Small intestine (tissue), 7 donors: ENCODE results near the gene CSNK1A1. TPM values are rescaled to one million over a fixed set of nuclear protein-coding genes. Genes with fewer than 3 reads are reported as not detected.
"Not testable (repeated sequence)": the region's sequence is repeated elsewhere in the genome, so short reads cannot be mapped to it uniquely, and the experiment has no call there.

Experiments used
- DNase-seq, 2 donors: peaks; one replicate each; pipeline versions ENCODE4 v3.0.0 to v3.0.0-alpha.2; 2013
- FAIRE-seq: peaks from 2 replicates; lab custom pipeline; 2012; peaks lifted over from hg19 to GRCh38; lab: Jason Lieb, UNC
- H3K27ac ChIP-seq, 3 donors: one replicate each; pipeline ENCODE4 v1.5.1; 2013; ENCODE audit warnings: low read length in 2 of 3, mild to moderate bottlenecking in 2 of 3, control low read depth in 1 of 3, inconsistent platforms in 1 of 3, low read depth in 1 of 3, moderate library complexity in 1 of 3
- H3K27me3 ChIP-seq, 3 donors: one replicate each; pipeline ENCODE4 v1.6.1; 2013; ENCODE audit warnings: low read length in 3 of 3, inconsistent platforms in 1 of 3; ENCODE audit not compliant: control insufficient read depth in 3 of 3, insufficient read depth in 3 of 3
- H3K36me3 ChIP-seq, 3 donors: one replicate each; pipeline ENCODE4 v1.6.1; 2013; ENCODE audit warnings: low read length in 3 of 3, inconsistent platforms in 1 of 3, low read depth in 1 of 3, mild to moderate bottlenecking in 1 of 3, moderate library complexity in 1 of 3; ENCODE audit not compliant: control insufficient read depth in 3 of 3, insufficient read depth in 2 of 3
- H3K4me1 ChIP-seq, 3 donors: one replicate each; pipeline ENCODE4 v1.6.1; 2013; ENCODE audit warnings: low read length in 2 of 3, inconsistent platforms in 1 of 3, low read depth in 1 of 3, mild to moderate bottlenecking in 1 of 3, moderate library complexity in 1 of 3; ENCODE audit not compliant: control insufficient read depth in 3 of 3, insufficient read depth in 2 of 3
- H3K4me3 ChIP-seq, 3 donors: one replicate each; pipeline ENCODE4 v1.5.1; 2013; ENCODE audit warnings: low read length in 3 of 3, control low read depth in 1 of 3, inconsistent platforms in 1 of 3, low read depth in 1 of 3, mild to moderate bottlenecking in 1 of 3, moderate library complexity in 1 of 3
- H3K9me3 ChIP-seq, 2 donors: one replicate each; pipeline ENCODE4 v1.6.1; 2013; ENCODE audit warnings: low read depth in 1 of 2, low read length in 1 of 2; ENCODE audit not compliant: control insufficient read depth in 2 of 2, insufficient read depth in 1 of 2
- WGBS, 3 donors: extraction: QIAGEN DNeasy Blood & Tissue Kit; methylation state at CpG; one replicate each; pipeline ENCODE4 v1.1.7; 2013; 5-methylcytosine and 5-hydroxymethylcytosine counted together
- polyA plus RNA-seq, 4 donors: library from polyadenylated mRNA; stranded (reverse) in 3 of 4; unstranded in 1 of 4; fragments of 200-250 nt in 3 of 4; fragments of 120-200 nt in 1 of 4; gene quantifications; one replicate each; pipeline versions ENCODE4 v1.2.1 to v1.2.3, GENCODE V29; 2013
- donor health status: healthy with polysubstance abuse.
- donor health status: control.
- donor health status: control.
- donor health status: Bipolar disorder and iron deficiency.
- donor health status: healthy.

The CSNK1A1 gene
- polyA plus RNA-seq, 4 donors: 58.6 to 118 (median 84.5) TPM

DNA sequence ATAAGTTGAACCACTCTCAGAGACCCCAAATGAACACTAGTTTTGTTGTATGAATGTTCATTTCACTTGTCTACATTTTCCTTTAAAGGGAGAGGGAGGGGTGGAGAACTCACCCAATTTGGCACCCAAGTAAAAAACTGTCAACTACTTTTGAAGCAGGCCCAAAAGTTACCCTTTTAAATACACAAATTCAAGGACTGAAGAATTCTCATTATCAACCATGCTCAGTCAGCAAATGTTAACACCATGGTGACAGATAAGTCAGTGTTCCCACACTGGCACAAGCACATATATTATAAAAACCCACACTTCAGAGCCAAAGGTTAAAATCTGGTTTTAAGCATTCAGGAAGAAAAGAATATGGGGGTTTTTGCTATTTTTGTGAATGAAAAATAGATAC is 31.6 kb downstream of the CSNK1A1 start:
- Histone ChIP-seq H3K27ac (peak overlapping the region in 1 of 3 donors; percentile 32), H3K4me1 (peaks cover 0 to 12% (median 9%) of the 10 kb centered on the region in 3 donors), H3K9me3 (no peaks in the 10 kb centered on the region), H3K4me3 (no peak overlapping the region), H3K36me3 (peaks cover 4 to 18% (median 4%) of the 10 kb centered on the region in 3 donors), H3K27me3 (no peaks in the 10 kb centered on the region)
- DNase-seq (peak in 1 of 2 donors; percentile 23), FAIRE-seq (no peak)

GRCh38 chr5:149518620-149519019 is 32.6 kb downstream of the CSNK1A1 start:
- Histone ChIP-seq H3K9me3 (no peaks in the 10 kb centered on the region), H3K27me3 (no peaks in the 10 kb centered on the region), H3K36me3 (peaks cover 4 to 18% (median 4%) of the 10 kb centered on the region in 3 donors), H3K27ac (no peak overlapping the region), H3K4me1 (peaks cover 0 to 12% (median 9%) of the 10 kb centered on the region in 3 donors), H3K4me3 (no peak overlapping the region)
- no peak for FAIRE-seq
- no peak for DNase-seq
- 31 to 67% (median 49%) methylated on average over 3 of the region's 3 CpGs for WGBS, 3 donors

DNA sequence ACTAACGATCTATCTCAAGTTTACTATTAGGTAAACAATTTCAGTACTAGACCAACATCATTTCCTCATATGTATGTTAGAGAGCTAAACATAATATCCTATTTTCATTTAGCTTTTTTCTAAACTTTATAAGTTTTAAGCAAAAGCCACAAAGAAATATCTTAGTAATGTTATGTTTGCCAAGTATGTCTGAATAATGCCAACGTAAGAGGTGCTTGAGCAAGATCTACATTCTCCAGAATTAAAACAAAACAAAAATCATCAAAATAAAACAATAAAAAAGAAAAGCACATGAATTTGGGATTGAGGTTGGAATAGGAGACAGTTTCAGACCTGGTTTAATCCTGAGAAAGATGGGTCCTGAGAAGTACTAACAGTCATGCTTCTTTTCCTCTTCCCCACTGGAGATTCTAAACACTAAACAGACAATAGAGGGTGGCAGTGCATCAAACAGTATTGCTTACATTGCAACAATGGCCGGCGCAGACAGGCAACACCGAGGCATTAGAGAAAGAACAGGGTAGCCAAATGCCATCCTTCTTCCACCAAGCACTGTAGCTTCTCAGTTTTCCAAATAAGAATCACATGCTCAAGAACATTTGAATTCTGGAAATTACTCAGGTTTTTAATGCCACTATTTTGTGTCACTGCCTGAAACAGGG is 33.6 kb downstream of the CSNK1A1 start:
- Histone ChIP-seq H3K27me3 (no peaks in the 10 kb centered on the region), H3K9me3 (no peaks in the 10 kb centered on the region), H3K4me1 (peaks cover 0 to 12% (median 9%) of the 10 kb centered on the region in 3 donors), H3K4me3 (no peak overlapping the region), H3K36me3 (peaks cover 4 to 12% (median 8%) of the 10 kb centered on the region in 3 donors), H3K27ac (peak overlapping the region in 1 of 3 donors; percentile 21)
- 59 to 81% (median 73%) methylated on average over 5 of the region's 5 CpGs for WGBS, 3 donors
- DNase-seq: no peak
- no peak for FAIRE-seq

GRCh38 chr5:149514512-149514911 is 36.7 kb downstream of the CSNK1A1 start:
- FAIRE-seq: no peak
- H3K27me3 ChIP-seq: no peaks in the 10 kb centered on the region
- no peak overlapping the region for H3K27ac ChIP-seq
- H3K4me1 ChIP-seq: peaks cover 0 to 9% (median 6%) of the 10 kb centered on the region in 3 donors
- DNase-seq: no peak
- peaks cover 12 to 18% (median 13%) of the 10 kb centered on the region in 3 donors for H3K36me3 ChIP-seq
- 55 to 69% (median 60%) methylated on average over 1 of the region's 1 CpG for WGBS, 3 donors
- no peaks in the 10 kb centered on the region for H3K9me3 ChIP-seq
- H3K4me3 ChIP-seq: no peak overlapping the region

DNA sequence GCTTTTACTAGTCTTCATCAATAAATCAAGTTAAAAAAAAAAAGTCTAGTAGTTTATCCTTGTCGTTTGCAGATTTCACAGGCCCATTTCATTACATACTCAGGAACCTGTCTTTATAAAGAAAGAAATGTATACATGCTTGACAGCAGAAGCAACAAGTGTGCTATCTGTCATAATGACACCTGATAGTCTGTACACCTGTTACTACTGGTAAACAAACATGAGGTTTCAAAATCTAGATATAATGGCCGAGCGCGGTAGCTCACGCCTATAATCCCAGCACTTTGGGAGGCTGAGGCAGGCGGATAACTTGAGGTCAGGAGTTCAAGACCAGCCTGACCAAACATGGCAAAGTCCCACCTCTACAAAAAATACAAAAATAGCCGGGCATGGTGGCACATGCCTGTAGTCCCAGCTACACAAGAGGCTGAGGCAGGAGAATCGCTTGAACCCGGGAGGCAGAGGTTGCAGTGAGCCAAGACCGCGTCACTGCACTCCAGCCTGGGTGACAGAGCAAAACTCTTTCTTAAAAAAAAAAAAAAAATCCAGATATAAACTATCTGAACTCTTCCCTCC is 37.8 kb downstream of the CSNK1A1 start:
- 83 to 89% (median 86%) methylated on average over 11 of the region's 11 CpGs for WGBS, 3 donors

GRCh38 chr5:149510136-149510535 is 41.1 kb downstream of the CSNK1A1 start:
- FAIRE-seq: no peak
- Histone ChIP-seq H3K4me3 (no peak overlapping the region), H3K27me3 (no peaks in the 10 kb centered on the region), H3K4me1 (no peaks in the 10 kb centered on the region), H3K27ac (no peak overlapping the region), H3K9me3 (no peaks in the 10 kb centered on the region), H3K36me3 (peaks cover 17 to 35% (median 24%) of the 10 kb centered on the region in 3 donors)
- WGBS, 3 donors: 62 to 92% (median 86%) methylated on average over 1 of the region's 1 CpG
- no peak for DNase-seq

More for the DNA sequence above, 37.8 kb downstream of the CSNK1A1 start:
- not testable (repeated sequence) for H3K4me1 ChIP-seq, H3K27me3 ChIP-seq, H3K4me3 ChIP-seq, H3K27ac ChIP-seq, DNase-seq, H3K9me3 ChIP-seq, FAIRE-seq
- peaks cover 15 to 24% (median 21%) of the 10 kb centered on the region in 3 donors for H3K36me3 ChIP-seq

DNA sequence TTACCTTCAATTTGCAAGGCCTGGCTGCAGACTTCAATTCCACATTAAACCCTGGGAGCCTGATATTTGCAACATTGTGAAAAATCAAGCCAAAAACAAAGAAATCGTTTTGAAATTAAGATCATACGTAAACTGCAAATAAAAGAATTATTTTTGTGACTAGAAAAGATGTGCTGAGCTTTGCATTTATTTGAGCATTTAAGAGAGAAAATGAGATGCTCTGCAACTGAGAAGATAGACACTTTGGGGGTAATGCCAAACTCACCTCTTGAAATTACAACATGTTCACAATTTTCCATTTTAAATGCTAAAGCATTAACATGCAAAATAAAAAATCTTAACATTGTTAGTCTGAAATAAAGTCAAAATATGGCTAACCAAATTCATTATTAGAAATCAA is 46.6 kb downstream of the CSNK1A1 start:
- FAIRE-seq (no peak), DNase-seq (no peak)
- 86 to 94% (median 92%) methylated on average over 2 of the region's 2 CpGs for WGBS, 3 donors
- H3K27me3 ChIP-seq: no peaks in the 10 kb centered on the region
- H3K9me3 ChIP-seq: no peaks in the 10 kb centered on the region
- H3K36me3 ChIP-seq: peaks cover 15 to 43% (median 25%) of the 10 kb centered on the region in 3 donors
- no peak overlapping the region for H3K27ac ChIP-seq
- H3K4me3 ChIP-seq: no peak overlapping the region
- H3K4me1 ChIP-seq: no peaks in the 10 kb centered on the region

GRCh38 chr5:149503006-149503405 is 48.2 kb downstream of the CSNK1A1 start:
- 93 to 97% (median 95%) methylated on average over 2 of the region's 2 CpGs for WGBS, 3 donors
- H3K36me3 ChIP-seq: peaks cover 14 to 38% (median 21%) of the 10 kb centered on the region in 3 donors
- FAIRE-seq (no peak), DNase-seq (no peak)
- H3K4me3 ChIP-seq: no peak overlapping the region
- H3K27ac ChIP-seq: no peak overlapping the region
- no peaks in the 10 kb centered on the region for H3K4me1 ChIP-seq
- no peaks in the 10 kb centered on the region for H3K9me3 ChIP-seq
- no peaks in the 10 kb centered on the region for H3K27me3 ChIP-seq
